Smooth muscle cell (in vitro differentiated cells): ENCODE data around the gene SLC9B2. TPM values are rescaled to one million over a fixed set of nuclear protein-coding genes. Genes with fewer than 3 reads are reported as not detected.
A peak's percentile ranks its signal among the peaks of the same experiment; 100 is the strongest.

ENCODE experiments used
- DNase-seq: peaks from one replicate; lab custom pipeline; 2025; ENCODE audit not compliant: unreplicated experiment; lab: John Stamatoyannopoulos, UW
- H2AFZ ChIP-seq: fragments of 200-600 bp; sonication (generic); 2 replicates; pipeline ENCODE4 v1.6.0; 2016; ENCODE audit warnings: antibody characterized with exemption, low read depth, mild to moderate bottlenecking
- H3F3A ChIP-seq: fragments of 200-600 bp; sonication (generic); 2 replicates; pipeline ENCODE4 v1.6.0; 2017; ENCODE audit warnings: antibody characterized with exemption, low read depth
- H3K27ac ChIP-seq: fragments of 200-600 bp; sonication (generic); 2 replicates; pipeline ENCODE4 v1.5.1; 2016; ENCODE audit warnings: low read depth, mild to moderate bottlenecking
- H3K27me3 ChIP-seq: fragments of 200-600 bp; sonication (generic); 2 replicates; pipeline ENCODE4 v1.6.1; 2016; ENCODE audit warnings: low read depth, mild to moderate bottlenecking
- H3K36me3 ChIP-seq: fragments of 200-600 bp; sonication (generic); 2 replicates; pipeline ENCODE4 v1.5.1; 2016; ENCODE audit warnings: low read depth
- H3K4me1 ChIP-seq: fragments of 200-600 bp; sonication (generic); 2 replicates; pipeline ENCODE4 v1.5.1; 2016; ENCODE audit warnings: low read depth
- H3K4me2 ChIP-seq: fragments of 200-600 bp; sonication (generic); 2 replicates; pipeline ENCODE4 v1.6.0; 2016; ENCODE audit warnings: mild to moderate bottlenecking
- H3K4me3 ChIP-seq: fragments of 200-600 bp; sonication (generic); 2 replicates; pipeline ENCODE4 v1.5.1; 2016; ENCODE audit warnings: mild to moderate bottlenecking
- H3K79me2 ChIP-seq: fragments of 200-600 bp; sonication (generic); 2 replicates; pipeline ENCODE4 v1.6.0; 2016; ENCODE audit warnings: low read depth, mild to moderate bottlenecking
- H3K9ac ChIP-seq: fragments of 200-600 bp; sonication (generic); 2 replicates; pipeline ENCODE4 v1.6.0; 2016; ENCODE audit warnings: low read depth
- H3K9me3 ChIP-seq: fragments of 200-600 bp; sonication (generic); replicated peaks from 2 replicates; pipeline ENCODE4 v1.5.1; 2016; ENCODE audit warnings: low read depth
- H4K20me1 ChIP-seq: fragments of 200-600 bp; sonication (generic); 2 replicates; pipeline ENCODE4 v1.6.0; 2016; ENCODE audit warnings: low read depth
- WGBS: methylation state at CpG from one replicate; pipeline ENCODE4 v1.1.7; 2016; ENCODE audit warnings: low lambda C conversion rate; 5-methylcytosine and 5-hydroxymethylcytosine counted together
- polyA plus RNA-seq: library from polyadenylated mRNA; unstranded; fragments of >200 nt; fragmentation: Nextera tagmentation; extraction: Ambion mirVana; gene quantifications from 2 replicates; pipeline ENCODE4 v1.2.1, GENCODE V29; 2016
- total RNA-seq: library from RNA; depleted of rRNA; stranded (reverse); fragments of >200 nt; gene quantifications from 2 replicates; pipeline ENCODE4 v1.2.3, GENCODE V29; 2014
- TF ChIP-seq, protein P1 (sequence below): fragments of 200-600 bp; sonication (generic); IDR thresholded peaks from 2 replicates; pipeline ENCODE4 v1.5.1; 2017; ENCODE audit warnings: borderline replicate concordance, mild to moderate bottlenecking, antibody characterized with exemption; ENCODE audit not compliant: insufficient read depth, poor library complexity, severe bottlenecking

SLC9B2 gene
- total and polyA plus RNA-seq, 2 experiments from 2014 or later = 4.5 to 11.2 TPM

DNA sequence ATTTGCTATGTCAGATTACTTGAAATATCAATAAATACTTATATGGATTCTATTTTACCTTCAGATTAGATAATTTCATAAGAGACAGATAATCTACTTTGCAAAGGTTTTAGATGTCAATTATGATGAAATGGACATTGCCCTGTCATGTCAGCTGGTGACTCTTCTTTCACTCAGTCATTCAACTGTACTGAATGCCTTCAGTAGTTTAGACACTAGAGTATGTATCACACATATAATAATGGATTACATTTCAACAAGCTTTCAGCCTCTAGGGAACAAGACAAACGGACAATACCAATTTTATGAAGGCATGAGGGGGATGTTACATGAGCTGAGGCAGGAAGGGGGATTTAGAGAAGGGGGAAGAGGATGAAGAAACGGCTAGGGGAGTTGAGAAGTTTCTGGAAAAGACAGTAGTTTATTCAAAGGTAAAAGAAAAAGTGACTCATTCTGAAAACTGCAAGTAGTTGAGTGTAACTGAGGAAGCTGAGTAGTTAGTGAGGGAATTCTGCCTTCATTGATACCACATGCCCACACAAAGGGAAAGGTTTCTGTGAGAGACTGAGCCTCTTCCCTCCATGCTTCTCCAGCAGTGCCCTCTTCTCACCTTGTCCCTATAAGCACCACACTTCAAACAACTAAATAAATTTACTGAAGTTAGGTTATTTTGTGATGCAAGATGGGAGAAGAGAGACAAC lies 25.7 kb downstream of the SLC9B2 start:
- H3K9ac ChIP-seq = no peak overlapping the region
- TF ChIP-seq, protein P1, sequence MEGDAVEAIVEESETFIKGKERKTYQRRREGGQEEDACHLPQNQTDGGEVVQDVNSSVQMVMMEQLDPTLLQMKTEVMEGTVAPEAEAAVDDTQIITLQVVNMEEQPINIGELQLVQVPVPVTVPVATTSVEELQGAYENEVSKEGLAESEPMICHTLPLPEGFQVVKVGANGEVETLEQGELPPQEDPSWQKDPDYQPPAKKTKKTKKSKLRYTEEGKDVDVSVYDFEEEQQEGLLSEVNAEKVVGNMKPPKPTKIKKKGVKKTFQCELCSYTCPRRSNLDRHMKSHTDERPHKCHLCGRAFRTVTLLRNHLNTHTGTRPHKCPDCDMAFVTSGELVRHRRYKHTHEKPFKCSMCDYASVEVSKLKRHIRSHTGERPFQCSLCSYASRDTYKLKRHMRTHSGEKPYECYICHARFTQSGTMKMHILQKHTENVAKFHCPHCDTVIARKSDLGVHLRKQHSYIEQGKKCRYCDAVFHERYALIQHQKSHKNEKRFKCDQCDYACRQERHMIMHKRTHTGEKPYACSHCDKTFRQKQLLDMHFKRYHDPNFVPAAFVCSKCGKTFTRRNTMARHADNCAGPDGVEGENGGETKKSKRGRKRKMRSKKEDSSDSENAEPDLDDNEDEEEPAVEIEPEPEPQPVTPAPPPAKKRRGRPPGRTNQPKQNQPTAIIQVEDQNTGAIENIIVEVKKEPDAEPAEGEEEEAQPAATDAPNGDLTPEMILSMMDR = no peak
- no peak overlapping the region for H2AFZ ChIP-seq
- H3K27me3 ChIP-seq = no peaks in the 10 kb centered on the region
- 58% methylated on average over 2 of the region's 2 CpGs for WGBS
- H3F3A ChIP-seq = no peaks in the 10 kb centered on the region
- no peak overlapping the region for H3K27ac ChIP-seq
- no peak overlapping the region for H3K4me2 ChIP-seq
- no peaks in the 10 kb centered on the region for H3K36me3 ChIP-seq
- no peak for DNase-seq
- no peaks in the 10 kb centered on the region for H3K4me1 ChIP-seq
- H3K4me3 ChIP-seq = no peak overlapping the region
- H4K20me1 ChIP-seq = no peaks in the 10 kb centered on the region
- H3K79me2 ChIP-seq = no peaks in the 10 kb centered on the region
- H3K9me3 ChIP-seq = no peaks in the 10 kb centered on the region

DNA sequence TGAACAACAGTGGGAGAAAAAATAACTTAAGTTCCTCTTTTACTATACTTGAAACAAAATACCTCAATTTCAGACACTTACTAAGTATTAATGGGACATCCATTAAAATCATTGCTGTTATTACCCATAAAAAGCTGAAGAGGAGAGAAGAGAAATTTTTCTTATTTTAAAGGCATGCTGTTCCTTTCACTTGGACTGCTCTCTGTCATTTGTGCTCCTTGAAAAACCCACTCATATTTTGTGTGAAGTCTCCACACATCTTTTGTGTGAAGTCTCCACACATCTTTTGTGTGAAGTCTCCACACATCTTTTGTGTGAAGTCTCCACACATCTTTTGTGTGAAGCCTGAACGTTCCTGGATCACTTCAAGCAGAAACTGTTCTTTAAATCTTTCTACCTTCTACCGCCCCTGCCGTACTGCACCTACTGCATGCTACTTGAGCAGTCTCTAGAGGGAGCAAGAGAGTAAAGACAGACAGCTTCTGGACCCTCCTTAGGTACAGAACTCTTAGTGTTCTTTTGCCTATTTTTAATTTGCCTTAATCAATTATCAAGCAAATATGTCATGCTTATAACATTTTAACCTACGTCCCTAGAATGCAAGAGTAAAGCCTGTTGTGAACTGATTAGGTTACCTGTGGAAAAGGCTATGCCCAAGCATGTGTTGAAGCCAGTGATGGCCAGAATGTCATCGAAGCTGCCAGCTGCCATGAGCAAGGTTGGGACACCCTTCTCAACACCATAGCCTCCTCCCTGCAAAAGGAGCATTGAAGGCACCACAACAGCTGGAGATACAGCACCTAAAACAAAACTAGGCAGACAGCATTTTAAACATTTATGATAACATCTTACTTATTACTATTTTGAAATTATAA lies 29.9 kb downstream of the SLC9B2 start:
- no peak overlapping the region for H3K4me3 ChIP-seq
- no peaks in the 10 kb centered on the region for H3K27me3 ChIP-seq
- no peak for DNase-seq
- H3K4me2 ChIP-seq = no peak overlapping the region
- no peaks in the 10 kb centered on the region for H3K36me3 ChIP-seq
- no peak overlapping the region for H3K27ac ChIP-seq
- H3F3A ChIP-seq = no peaks in the 10 kb centered on the region
- no peak overlapping the region for H2AFZ ChIP-seq
- no peaks in the 10 kb centered on the region for H3K79me2 ChIP-seq
- H3K9ac ChIP-seq = no peak overlapping the region
- WGBS = 38% methylated on average over 5 of the region's 5 CpGs
- H4K20me1 ChIP-seq = no peaks in the 10 kb centered on the region
- TF ChIP-seq, protein P1 = peak; percentile 55
- no peaks in the 10 kb centered on the region for H3K9me3 ChIP-seq
- H3K4me1 ChIP-seq = no peaks in the 10 kb centered on the region

DNA sequence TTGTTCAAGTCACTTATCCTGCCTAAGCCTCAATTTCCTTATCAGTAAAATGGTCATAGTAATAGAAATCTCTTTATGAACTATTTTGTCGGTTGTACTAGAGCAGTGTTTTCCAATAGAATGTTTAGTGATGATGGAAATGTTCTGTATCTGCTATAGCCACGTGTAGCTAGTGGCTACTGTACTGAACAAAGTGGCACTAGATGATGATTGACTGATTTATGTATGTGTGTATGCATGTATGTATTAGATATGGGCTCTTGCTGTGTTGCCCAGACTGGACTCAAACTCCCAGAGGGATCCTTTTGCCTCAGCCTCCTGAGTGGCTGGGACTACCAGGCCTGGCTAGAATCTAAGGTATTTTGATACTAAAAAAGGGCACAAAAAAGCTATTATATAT lies 32.4 kb downstream of the SLC9B2 start:
- no peak overlapping the region for H3K4me3 ChIP-seq
- WGBS = 84% methylated on average over 2 of the region's 2 CpGs

More for the DNA sequence above, 32.4 kb downstream of the SLC9B2 start:
- H3K79me2 ChIP-seq = no peaks in the 10 kb centered on the region
- H3K27me3 ChIP-seq = no peaks in the 10 kb centered on the region
- DNase-seq = no peak
- H3K36me3 ChIP-seq = no peaks in the 10 kb centered on the region
- no peaks in the 10 kb centered on the region for H3K9me3 ChIP-seq
- no peak overlapping the region for H3K4me2 ChIP-seq
- no peak overlapping the region for H3K27ac ChIP-seq
- H4K20me1 ChIP-seq = no peaks in the 10 kb centered on the region
- TF ChIP-seq, protein P1 = no peak
- H3F3A ChIP-seq = no peaks in the 10 kb centered on the region
- no peak overlapping the region for H3K9ac ChIP-seq
- no peaks in the 10 kb centered on the region for H3K4me1 ChIP-seq
- H2AFZ ChIP-seq = no peak overlapping the region
